ENCODE results near the gene CASKIN1. TPM values are rescaled to one million over a fixed set of nuclear protein-coding genes. Genes with fewer than 3 reads are reported as not detected.
"Not testable (repeated sequence)": the region's sequence is repeated elsewhere in the genome, so short reads cannot be mapped to it uniquely, and the experiment has no call there.

Gene CASKIN1, protein sequence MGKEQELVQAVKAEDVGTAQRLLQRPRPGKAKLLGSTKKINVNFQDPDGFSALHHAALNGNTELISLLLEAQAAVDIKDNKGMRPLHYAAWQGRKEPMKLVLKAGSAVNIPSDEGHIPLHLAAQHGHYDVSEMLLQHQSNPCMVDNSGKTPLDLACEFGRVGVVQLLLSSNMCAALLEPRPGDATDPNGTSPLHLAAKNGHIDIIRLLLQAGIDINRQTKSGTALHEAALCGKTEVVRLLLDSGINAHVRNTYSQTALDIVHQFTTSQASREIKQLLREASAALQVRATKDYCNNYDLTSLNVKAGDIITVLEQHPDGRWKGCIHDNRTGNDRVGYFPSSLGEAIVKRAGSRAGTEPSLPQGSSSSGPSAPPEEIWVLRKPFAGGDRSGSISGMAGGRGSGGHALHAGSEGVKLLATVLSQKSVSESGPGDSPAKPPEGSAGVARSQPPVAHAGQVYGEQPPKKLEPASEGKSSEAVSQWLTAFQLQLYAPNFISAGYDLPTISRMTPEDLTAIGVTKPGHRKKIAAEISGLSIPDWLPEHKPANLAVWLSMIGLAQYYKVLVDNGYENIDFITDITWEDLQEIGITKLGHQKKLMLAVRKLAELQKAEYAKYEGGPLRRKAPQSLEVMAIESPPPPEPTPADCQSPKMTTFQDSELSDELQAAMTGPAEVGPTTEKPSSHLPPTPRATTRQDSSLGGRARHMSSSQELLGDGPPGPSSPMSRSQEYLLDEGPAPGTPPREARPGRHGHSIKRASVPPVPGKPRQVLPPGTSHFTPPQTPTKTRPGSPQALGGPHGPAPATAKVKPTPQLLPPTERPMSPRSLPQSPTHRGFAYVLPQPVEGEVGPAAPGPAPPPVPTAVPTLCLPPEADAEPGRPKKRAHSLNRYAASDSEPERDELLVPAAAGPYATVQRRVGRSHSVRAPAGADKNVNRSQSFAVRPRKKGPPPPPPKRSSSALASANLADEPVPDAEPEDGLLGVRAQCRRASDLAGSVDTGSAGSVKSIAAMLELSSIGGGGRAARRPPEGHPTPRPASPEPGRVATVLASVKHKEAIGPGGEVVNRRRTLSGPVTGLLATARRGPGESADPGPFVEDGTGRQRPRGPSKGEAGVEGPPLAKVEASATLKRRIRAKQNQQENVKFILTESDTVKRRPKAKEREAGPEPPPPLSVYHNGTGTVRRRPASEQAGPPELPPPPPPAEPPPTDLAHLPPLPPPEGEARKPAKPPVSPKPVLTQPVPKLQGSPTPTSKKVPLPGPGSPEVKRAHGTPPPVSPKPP (N-terminal part only)
- not detected for polyA plus RNA-seq

DNA sequence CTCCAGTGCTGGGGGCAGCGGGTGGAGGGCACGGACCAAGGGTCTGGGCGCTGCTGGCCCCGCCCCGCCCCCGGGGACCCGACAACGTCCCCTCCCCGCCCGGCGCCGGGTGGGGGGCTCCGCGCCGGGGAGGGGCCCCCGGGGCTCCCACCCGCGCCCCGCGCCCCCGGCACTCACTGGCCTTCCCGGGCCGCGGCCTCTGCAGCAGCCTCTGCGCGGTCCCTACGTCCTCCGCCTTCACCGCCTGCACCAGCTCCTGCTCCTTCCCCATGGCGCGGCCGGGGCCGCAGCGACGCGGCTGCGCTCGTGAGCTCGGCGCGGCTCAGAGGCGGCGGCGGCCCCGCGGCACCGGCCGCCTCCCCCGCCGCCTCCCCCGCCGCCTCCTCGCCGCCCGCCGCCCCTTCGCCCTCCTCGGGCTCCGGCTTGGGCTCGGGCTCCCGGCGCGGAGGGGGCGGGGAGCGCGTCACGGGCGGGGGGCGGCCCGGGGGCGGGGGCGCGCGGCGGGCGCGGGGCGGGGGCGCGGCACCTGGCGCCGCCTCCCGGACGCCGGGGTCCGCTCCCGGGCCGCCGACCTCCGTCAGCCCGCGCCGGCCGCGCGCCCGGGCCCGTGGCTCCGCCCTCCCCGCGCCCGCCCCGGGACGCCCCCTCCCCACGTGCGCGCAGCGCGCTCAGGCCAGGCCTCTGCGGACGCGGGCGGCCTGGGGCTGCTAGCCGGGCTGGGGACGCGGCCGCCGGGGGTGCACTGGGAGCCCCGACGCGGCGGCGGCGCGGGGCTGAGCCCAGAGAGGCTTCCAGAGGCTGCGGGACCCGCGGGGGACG lies at the start of gene CASKIN1:
TSS of gene CASKIN1 (minus strand) at position 444 of the 819 bp plus-strand sequence. CDS start at position 271, 173 bp downstream.
- Mint-ChIP-seq H3K4me3 (peak within 1 kb of the TSS in 3 of 4 donors; percentile 41 to 79 (median 70)), H3K36me3 (peaks cover 1% of the 10 kb centered on the region), H3K4me1 (peaks cover 0 to 3% (median 3%) of the 10 kb centered on the region in 3 donors), H3K27ac (no peak within 1 kb of the TSS), H3K9me3 (no peaks in the 10 kb centered on the region), H3K27me3 (peaks cover 32% of the 10 kb centered on the region)

DNA sequence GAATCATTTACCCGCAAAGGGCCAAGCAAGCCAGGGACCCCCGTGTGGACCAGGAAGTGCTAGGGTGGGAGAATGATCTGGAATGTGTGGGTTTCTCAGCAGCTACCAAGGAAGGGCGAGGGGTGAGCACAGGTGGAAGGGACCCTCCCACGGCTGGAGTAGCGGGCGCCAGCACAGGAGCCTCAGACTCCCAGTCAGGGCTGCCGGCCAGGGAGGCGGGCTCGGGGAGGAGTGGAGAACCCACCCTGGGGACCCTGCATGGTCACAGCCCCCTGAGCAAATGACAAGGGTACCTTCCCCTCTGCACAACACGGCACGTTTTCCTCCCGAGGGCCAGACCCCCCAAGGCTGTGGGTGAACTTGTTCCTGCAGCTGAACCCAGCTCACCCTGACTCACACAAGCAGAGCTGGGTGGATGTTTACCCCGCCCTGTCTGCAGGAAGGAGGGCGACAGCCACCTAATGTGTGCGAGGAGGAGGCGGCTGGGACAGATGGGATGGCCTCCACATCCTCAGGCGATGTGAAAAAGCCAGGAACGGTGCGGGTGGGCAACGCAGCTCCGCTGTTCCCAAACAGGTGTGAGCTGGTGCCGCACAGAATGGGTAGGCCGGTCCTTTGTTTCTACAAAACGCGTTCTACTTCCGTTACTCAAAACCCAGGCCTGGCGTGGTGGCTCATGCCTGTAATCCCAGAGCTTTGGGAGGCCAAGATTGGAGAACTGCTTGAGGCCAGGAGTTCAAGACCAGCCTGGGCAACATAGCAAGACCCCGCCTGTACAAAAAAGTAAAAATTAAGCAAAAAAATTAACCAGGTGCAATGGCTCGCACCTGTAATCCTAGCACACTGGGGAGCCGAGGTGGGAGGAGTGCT lies 48.8 kb upstream of the CASKIN1 start:
- Mint-ChIP-seq H3K27ac (no peak overlapping the region), H3K4me1 (peaks cover 0 to 1% (median 0%) of the 10 kb centered on the region in 3 donors), H3K36me3 (no peaks in the 10 kb centered on the region), H3K9me3 (no peaks in the 10 kb centered on the region), H3K27me3 (no peaks in the 10 kb centered on the region), H3K4me3 (no peak overlapping the region)

DNA sequence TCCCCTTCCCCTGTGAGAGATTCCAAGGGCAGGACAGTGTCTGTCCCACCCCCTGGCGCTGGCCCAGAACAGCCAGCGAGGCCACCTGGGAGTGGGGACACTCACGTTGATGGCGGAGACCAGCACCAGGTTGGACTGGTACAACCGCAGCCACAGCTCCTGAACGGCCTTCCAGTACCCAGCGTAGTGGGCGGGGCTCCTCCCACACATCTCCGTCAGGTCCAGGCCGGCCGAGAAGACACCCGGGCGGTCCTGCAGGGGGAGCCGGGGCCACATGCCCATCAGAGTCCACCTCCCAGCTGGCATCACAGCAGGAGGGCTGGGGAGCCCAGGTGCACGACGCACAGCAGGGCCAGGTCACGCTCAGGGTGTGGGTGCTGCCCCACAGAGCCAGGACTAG lies 47.9 kb upstream of the CASKIN1 start:
- Mint-ChIP-seq H3K9me3 (no peaks in the 10 kb centered on the region), H3K27me3 (no peaks in the 10 kb centered on the region), H3K36me3 (no peaks in the 10 kb centered on the region), H3K27ac (no peak overlapping the region), H3K4me1 (no peaks in the 10 kb centered on the region), H3K4me3 (no peak overlapping the region)

DNA sequence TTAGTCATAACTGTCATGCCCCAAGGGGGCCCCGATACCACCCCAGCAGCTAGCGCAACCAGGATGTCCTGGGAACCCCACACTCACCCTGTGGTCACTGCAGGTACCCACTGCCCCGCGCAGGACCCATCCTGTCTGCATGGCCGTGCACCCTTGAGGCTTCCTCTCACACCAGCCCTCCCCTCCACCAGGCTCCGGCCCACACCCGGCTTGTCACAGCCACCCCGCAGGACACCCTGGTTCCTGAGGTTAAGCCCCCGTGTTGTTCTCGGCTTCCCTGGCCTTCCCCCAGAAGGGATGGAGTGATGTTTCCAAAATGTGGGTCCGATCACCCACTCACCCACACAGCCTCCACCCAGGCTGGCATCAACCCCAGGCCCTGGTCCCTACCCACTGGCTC lies 47.4 kb upstream of the CASKIN1 start:
- Mint-ChIP-seq H3K27ac (no peak overlapping the region), H3K27me3 (no peaks in the 10 kb centered on the region), H3K9me3 (no peaks in the 10 kb centered on the region), H3K4me3 (no peak overlapping the region), H3K36me3 (no peaks in the 10 kb centered on the region), H3K4me1 (no peaks in the 10 kb centered on the region)

DNA sequence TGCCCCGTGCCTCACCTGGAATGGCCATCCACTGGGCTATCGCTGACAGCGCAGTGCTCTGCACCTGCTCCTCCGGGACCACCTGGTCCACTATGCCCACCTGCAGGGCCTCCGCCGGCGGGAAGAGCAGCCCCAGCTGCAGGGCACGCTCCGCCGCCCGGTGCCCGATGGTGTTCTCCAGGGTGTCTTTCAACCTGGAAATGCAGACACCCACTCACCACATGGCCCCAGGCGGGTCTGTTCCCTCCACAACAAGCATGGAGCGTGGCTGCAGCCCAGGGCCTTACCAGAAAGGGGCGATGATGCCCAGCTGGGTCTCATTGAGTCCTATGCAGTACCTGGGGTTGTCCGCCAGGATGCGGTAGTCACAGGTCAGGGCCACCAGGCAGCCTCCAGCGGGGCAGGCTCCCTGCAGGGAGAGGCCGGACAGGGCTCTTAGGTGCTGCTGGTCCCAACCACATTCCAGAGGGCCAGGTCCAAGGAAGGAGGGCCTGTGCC lies 46.7 kb upstream of the CASKIN1 start:
- H3K27me3 Mint-ChIP-seq, result no peaks in the 10 kb centered on the region
- H3K9me3 Mint-ChIP-seq, result no peaks in the 10 kb centered on the region
- H3K4me3 Mint-ChIP-seq, result no peak overlapping the region
- H3K27ac Mint-ChIP-seq, result no peak overlapping the region
- H3K4me1 Mint-ChIP-seq, result no peaks in the 10 kb centered on the region
- H3K36me3 Mint-ChIP-seq, result no peaks in the 10 kb centered on the region

DNA sequence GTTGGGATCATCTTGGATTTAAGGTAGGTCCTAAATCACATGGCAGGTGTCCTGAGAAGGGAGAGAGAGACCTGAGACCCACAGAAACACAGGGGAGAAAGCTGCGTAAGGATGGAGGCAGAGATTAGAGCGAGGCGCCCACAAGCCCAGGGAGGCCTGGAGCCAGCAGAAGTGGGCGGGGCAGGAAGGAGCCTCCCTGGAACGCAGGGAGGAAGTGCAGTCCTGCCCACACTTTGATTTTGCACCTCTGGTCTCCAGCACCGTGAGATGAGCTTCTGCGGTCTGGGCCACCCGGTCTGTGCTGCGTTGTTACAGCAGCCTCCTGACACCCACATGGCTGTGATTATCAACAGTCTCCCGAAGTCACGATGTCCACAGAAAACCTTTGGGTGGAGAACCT lies 46.2 kb upstream of the CASKIN1 start:
- no peaks in the 10 kb centered on the region for H3K36me3 Mint-ChIP-seq
- H3K4me3 Mint-ChIP-seq, result no peak overlapping the region
- no peaks in the 10 kb centered on the region for H3K9me3 Mint-ChIP-seq
- no peaks in the 10 kb centered on the region for H3K4me1 Mint-ChIP-seq
- H3K27ac Mint-ChIP-seq, result peak overlapping the region in 2 of 3 donors; percentile 67 to 78
- peaks cover 1% of the 10 kb centered on the region for H3K27me3 Mint-ChIP-seq

DNA sequence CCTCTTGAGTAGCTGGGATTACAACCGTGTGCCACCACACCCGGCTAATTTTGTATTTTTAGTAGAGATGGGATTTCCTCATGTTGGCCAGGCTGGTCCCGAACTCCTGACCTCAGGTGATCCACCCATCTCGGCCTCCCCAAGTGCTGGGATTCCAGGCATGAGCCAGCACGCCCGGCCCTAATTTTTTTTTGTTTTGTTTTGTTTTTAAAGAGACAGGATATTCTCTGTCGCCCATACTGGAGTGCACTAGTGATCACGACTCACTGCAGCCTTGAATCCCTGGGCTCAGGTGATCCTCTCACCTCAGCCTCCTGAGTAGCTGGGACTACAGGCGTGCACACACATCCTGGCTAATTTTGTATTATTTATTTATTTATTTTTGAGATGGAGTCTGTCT lies 43.9 kb upstream of the CASKIN1 start:
- peak overlapping the region in 1 of 3 donors; percentile 28 for H3K27ac Mint-ChIP-seq
- H3K36me3 Mint-ChIP-seq, H3K9me3 Mint-ChIP-seq, H3K4me3 Mint-ChIP-seq, H3K27me3 Mint-ChIP-seq, H3K4me1 Mint-ChIP-seq: not testable (repeated sequence)

DNA sequence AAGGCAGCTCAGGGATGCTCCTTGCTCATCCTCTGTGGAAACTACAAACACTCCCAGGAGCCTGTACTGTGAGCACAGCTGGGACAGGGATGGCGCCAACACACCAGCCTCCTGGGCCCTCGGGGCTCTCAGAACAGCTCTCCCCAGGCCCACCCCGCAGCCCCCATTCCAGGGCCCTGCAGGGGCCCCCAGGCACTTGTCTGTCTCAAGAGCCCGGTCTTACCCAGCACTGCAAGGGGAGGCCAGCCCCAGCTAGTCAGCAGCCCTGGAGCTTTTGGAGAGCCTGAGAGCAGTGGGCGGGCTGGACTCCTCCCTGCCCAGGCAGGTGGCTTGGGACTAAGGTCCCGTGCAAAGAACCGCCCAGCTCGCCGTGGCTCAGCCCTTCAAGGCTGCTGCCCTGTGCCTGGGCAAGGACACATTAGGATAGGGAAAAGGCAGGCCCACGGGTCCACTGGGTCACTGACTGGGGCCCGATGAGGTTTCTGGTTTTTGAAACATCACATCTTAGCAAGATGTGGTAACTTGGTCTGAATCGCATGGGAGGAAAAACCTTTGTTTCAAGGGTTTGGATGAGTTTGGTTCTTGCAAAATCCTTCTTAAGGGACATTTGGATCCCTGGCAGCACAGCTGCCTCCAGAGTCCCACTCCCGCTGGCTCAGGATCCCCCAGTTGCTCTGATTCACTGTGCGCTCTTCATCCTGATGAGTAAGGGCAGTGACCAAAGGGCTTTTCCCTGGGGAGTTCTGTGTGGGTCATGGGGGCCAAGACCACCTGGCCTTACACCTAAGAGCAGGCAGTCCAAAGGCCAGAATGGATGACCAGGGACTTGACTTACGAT lies 42.7 kb upstream of the CASKIN1 start:
- peak overlapping the region in 1 of 4 donors; percentile 52 for H3K4me3 Mint-ChIP-seq
- no peaks in the 10 kb centered on the region for H3K4me1 Mint-ChIP-seq
- H3K27me3 Mint-ChIP-seq, result peaks cover 7% of the 10 kb centered on the region
- no peaks in the 10 kb centered on the region for H3K9me3 Mint-ChIP-seq
- H3K27ac Mint-ChIP-seq, result peak overlapping the region in 1 of 3 donors; percentile 28
- peaks cover 2% of the 10 kb centered on the region for H3K36me3 Mint-ChIP-seq

DNA sequence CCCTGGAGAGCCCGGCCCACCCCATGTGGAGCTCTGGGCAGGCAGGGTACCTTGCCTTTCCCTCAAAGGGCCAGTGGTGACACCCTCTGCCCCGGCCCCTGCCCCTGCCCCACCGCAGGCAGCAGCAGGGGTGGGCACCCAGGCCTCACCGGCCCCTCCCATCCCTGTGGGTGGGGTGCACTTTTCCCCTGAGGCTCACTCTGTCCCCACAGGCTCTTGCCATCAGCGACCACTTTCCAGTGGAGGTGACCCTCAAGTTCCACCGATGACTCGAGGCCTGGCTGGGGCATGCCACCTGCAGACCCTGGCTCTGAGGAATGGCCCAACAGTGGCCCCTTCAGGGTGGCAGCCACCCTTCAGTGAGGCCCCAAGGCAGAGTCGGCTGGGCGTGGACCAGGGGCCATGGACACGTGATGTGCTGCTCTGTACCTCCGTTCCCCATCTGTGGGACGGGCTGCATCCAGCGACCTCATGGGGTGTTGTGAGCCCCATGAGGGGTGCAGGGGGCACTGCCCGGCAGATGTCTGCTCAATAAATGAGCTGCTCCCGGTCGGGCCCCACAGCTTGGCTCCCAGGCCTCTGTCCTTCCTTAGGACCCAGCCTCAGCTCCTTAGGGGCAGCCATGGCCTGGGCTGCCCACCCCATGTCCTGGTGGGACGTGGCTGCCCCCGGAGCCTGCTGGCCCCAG lies 41.9 kb upstream of the CASKIN1 start:
- Mint-ChIP-seq H3K4me3 (no peak overlapping the region), H3K36me3 (peaks cover 2% of the 10 kb centered on the region), H3K27ac (no peak overlapping the region), H3K9me3 (no peaks in the 10 kb centered on the region), H3K4me1 (no peaks in the 10 kb centered on the region), H3K27me3 (peaks cover 7% of the 10 kb centered on the region)

DNA sequence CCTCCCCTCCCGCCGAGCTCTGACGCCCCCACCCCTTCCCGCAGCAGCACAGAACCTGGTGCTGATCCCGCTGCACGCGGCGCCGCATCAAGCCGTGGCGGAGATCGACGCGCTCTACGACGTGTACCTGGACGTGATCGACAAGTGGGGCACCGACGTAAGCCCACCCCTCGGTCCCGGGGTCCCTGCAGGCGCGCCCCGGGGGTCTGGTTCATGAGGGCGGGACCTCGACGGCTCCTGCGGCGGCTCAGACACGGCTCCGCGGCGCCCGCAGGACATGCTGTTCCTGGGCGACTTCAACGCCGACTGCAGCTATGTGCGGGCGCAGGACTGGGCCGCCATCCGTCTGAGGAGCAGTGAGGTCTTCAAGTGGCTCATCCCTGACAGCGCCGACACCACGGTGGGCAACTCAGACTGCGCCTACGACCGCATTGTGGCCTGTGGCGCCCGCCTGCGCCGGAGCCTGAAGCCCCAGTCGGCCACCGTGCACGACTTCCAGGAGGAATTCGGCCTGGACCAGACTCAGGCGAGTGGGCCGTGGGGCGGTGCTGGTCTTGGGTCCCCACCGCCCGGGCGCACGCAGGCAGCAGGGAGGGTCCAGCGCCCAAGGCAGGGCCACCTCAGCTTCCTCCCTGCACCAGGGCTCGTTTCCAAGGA lies 41.2 kb upstream of the CASKIN1 start:
- Mint-ChIP-seq H3K4me3 (no peak overlapping the region), H3K27ac (no peak overlapping the region), H3K36me3 (peaks cover 2% of the 10 kb centered on the region), H3K27me3 (peaks cover 7% of the 10 kb centered on the region), H3K9me3 (no peaks in the 10 kb centered on the region), H3K4me1 (no peaks in the 10 kb centered on the region)

DNA sequence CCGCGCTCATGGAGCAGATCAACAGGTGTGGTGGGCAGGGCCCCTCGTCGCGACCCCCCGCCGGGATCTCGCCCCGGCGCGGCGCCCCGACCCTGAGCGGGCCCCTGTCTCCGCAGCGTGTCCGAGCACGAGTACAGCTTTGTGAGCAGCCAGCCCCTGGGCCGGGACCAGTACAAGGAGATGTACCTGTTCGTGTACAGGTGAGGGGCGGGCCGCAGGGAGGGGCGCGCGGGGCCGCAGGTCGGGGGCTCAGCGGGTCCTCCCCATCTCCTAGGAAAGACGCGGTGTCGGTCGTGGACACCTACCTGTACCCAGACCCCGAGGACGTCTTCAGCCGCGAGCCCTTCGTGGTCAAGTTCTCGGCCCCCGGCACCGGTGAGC lies 40.7 kb upstream of the CASKIN1 start:
- Mint-ChIP-seq H3K36me3 (peaks cover 2% of the 10 kb centered on the region), H3K9me3 (no peaks in the 10 kb centered on the region), H3K4me1 (no peaks in the 10 kb centered on the region), H3K27ac (no peak overlapping the region), H3K27me3 (peaks cover 7% of the 10 kb centered on the region), H3K4me3 (no peak overlapping the region)
